Activated naive CD4-positive, alpha-beta T cell treated with Interleukin-2 at 50 U/mL for 16 hours (primary cell): ENCODE measurements around the gene STX17.

ENCODE experiments used
- DNase-seq: peaks from one replicate; pipeline ENCODE4 v3.0.0-alpha.2; 2020

Gene STX17

DNA sequence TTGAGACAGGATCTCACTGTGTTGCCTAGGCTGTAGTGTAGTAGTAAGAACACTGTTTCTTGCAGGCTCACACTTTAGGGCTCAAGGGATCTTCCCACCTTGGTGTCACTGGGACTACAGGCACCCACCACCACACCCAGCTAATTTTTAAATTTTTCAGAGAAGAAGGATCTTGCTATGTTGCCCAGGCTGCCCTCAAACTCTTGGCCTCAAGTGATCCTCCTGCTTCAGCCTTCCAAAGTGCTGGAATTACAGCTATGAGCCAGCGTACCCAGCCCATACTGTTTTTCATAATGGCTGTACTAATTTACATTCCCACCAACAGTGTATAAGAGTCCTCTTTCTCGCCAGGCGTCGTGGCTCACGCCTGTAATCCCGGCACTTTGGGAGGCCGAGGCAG lies 5.1 kb downstream of the STX17 start:
- DNase-seq, result no peak

DNA sequence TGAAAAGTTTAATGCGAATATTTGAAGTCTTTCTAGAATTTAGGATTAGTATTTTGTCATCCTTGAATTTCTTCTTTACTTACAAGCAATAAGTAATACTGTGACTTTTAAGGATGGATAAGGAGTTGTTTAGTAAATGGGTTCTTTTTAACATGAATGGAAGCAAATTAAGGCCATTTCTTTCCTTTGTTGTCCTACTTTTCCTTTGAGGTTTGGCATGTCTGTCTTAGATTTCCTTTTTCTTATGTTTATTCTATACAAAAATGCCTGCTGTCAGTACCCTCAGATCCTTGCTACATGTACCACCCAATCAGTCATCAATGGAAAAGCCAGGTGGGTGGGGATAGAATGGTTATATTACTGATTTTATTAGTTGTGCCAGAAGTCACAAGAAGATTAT lies 10.2 kb downstream of the STX17 start:
- no peak for DNase-seq

DNA sequence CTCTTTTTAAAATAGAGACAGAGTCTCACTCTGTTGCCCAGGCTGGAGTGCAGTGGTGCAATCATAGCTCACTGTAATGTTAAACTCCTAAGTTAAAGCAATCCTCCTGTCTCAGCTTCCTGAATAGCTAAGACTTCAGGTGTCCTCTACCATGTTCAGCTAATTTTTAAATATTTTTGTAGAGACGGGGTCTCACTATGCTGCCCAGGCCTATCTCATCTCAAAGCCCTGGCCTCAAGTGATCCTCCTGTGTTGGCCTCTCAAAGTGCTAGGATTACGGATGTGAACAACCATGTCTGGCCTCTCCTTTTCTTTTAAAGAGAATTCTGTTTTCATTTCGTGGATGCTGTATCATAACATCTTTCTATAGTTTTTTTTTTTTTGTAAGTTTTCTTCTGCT lies 11.7 kb downstream of the STX17 start:
- no peak for DNase-seq

DNA sequence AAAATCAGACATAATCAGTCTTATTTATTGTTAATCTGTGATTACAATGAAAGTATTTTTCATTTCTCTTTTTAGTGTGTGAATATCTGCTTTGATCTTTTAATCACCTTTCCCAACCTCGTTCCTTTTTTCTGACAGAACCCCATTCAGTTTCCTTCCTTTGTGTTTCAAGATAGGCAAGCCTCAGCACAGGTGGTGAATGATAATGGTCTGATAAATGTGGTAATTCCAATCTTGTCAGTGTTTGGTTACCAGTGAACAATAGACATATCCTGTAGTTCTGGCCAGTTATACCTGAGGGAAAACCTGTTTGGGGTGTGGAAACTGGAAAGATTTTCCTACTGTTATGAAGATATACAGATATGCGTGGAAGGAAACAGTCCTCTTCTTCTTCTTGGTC lies 13.5 kb downstream of the STX17 start:
- DNase-seq, result no peak

DNA sequence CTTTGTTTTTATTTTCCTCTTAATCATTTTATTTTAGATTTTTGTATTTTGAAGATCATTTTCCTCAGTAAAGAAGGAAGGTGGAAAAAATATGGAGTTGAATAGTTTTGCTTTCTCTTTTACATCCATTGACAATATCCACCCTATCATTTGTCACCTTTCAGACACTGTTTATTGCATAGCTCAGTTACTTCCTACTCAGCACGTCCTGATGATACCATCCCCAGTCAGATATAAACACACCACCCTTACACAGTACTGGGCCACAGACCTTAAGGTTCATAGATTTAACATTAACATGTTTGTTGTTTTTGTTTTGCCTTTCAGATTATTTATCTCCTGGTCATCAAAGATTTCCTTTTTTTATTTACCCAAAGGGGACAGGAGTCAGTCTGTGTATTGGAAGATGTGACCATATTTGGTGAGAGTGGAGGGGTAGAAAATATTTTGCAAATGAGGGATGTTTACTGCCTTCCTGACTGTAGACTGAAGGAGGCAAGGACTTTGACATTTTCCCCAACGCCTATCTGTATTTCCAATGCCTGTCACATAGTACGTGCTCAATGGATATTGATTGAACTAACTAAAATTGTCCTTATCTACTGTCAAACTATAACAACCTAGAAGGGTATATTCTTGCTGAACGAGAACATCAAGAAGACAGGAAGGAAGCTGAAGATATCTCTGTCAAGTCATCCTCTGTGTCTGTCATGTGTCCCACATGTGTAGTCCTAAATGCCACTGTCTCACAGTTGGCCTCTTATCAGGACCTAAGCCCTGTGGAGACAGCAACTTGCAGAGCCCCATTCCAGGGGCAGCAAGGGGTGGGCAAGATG lies 15.6 kb downstream of the STX17 start:
- DNase-seq, result no peak

DNA sequence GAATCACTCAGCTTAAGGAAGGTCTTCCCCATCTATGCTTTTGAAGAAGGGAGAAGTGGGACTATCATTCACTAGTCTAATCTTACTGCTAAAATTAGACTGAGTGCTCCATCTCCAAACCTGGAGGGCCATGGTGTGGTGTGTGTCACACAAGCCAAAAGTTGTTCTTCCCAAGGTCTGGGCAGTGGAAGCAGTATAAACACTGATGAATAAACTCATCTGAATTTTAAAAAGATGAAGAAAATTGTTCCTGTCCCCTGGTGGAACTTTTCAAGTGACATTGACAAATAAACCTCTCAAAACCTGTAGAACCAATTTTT lies 16.2 kb downstream of the STX17 start:
- DNase-seq, result no peak

DNA sequence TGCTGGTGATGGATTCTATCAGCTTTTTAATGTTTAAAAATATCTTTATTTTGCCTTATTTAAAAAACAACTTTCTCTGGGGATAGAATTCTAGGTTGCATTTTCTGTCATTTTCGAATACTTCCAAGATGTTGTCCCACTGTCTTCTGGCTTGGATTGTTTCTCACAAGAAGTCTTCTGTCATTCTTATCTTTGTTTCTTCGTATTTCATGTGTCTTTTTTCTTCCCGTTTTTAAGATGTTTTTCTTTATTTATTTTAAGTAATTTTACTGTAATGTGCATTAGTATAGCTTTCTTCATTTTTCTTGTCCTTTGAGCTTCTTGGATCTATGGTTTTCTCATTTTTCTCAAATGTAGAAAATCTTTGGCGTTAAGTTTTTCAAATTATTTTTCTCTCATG lies 19.1 kb downstream of the STX17 start:
- no peak for DNase-seq

DNA sequence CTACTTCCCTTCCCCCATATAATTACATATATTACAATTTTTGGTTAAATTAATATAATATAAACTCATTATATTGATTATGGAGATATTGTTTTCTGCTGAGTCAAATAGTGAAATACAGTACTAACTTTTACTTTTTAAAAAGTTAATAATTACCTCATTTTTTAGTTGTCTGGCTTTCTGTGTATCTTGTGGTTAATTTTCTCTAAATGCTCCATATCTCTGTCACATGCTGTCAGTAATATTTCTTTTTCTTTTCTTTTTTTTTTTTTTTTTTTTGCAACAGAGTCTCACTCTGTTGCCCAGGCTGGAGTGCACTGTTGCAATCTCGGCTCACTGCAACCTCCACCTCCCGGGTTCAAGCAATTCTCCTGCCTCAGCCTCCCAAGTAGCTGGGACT lies 23.2 kb downstream of the STX17 start:
- DNase-seq, result no peak

DNA sequence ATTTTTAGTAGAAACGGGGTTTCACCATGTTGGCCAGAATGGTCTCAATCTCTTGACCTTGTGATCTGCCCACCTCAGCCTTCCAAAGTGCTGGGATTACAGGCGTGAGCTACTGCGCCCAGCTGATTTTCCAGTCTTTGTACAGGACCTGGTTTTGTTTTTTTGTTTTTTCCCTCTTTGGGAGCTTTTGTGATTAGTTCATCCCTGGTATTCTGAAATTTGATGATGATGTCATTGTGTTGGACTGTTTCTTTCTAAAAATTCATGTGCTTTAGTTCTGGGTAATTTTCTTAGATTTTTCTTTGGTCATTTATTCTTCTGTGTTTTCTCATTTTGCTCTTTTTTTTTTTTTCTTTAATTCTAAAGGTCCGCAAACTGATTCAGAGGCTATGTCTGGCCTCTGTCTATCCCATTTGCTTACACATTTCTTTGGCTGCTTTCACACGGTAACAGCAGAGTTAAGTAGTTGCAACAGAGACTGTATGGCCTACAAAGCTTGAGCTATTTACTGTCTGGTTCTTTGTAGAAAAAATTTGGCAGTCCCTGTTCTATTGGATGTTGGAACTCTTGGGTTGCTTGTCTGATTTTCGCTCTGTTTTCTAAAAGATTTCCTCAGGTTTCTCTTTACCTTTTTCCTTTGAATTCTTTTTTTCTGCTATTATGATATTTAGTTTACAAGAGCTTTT lies 24.8 kb downstream of the STX17 start:
- DNase-seq, result no peak

DNA sequence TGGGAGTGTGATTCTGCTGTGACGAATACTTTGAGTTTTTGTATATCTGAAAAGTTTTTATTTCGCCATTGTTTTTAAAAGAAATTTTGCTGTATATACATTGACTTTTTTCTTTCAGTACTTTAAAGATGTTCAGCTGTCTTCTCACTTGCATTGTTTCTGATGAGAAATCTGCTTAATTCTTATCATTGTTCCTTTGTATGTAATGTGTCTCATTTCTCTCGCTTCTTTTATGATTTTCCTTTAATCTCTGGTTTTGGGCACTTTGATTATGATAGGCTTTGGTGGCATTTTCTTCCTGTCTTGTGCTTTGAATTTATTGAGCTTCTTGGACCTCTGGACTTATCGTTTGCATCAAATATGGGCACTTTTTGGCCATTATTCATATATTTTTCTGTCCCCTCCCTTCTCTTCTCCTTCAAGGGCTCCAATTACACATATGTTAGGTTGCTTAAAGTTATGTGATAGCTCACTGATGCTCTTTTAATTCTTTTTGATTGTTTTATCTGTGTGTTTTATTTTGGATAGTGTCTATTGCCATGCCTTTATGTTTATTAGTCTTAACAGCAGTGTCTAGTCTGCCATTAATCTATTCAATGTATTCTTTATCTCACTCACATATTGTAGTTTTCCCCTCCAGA lies 30.6 kb downstream of the STX17 start:
- no peak for DNase-seq

DNA sequence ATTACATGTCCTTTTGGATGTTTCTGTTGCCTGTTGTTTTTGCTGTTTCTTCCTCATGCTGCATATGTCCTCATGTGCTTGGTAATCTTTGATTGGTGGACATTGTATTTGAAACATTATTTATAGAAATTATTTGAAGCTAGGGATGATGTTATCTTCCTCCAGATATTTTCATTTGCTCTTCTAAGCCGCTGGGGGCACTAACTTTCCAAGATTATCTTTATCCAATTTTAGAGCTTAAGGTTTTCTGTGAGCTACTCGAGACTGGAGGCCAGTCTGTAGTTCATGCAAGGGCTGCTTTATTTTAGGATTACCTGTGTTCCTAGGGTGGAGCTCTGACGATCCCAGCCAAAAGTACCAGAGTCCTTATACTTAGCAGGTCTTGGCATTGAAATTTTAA lies 40.9 kb downstream of the STX17 start:
- no peak for DNase-seq

DNA sequence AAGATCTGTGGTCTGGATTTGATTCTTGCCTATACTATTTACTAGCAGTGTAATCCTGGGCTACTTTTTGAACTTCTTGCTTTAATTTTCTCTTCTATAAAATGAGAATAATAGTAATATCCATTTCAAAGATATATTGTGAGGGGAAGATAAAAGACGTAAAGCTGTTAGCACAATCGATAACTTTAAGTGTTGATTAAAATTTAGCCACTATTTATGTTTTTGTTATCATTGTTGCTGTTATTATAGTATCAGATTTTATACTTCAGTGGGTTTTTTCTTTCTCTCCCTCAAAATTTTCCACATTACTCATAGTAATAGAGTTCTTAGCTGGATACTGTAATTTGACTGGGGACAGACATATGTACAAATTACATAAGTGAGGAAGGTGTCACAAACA lies 42.0 kb downstream of the STX17 start:
- no peak for DNase-seq

DNA sequence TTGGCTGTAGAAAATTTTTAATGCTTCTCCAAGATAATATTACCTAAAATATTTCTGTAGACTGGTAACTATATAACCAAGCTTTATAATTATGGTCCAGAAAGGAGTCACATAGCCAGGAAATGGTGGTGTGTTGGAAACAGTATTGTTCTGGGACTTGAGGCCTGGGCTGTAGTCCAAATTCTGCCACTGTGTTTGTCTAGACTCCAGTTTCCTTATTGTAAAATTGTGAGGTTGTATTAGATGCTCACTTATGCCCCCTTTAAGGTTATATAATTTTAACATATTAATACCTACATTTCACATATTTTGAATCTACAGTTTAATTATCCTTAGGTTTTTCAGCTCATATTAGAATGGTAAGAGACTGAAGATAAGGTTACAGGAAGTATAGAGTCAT lies 42.4 kb downstream of the STX17 start:
- DNase-seq, result no peak

DNA sequence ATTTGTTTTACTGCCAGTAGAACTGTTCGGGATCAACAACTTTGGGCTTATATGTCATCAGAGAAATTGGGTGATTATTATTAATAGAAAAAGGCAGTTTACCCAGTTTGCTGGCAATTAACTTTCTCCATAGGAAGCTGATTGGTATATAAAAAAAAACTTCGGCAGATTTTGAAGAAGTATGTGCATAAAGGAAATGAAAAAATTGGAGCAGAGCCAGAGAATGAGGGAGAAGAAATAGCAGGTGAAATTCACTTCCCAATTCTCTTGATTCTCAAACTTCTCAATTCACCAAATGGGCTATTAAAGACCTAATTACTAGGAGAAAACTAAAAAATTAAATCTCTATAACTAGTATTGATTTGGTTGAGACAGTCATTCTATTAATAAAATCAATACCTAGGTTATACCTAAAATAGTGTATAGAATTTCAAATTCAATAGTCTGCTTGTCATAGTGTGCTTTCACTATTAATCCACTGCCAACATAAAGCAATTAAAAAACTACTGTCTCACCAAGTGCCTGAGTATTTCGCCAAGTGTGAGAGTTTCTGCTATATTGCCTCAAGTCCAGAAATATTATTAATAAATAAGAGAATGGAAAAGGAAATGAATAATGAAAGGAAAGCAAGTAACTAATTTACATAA lies 47.5 kb downstream of the STX17 start:
- DNase-seq, result no peak

DNA sequence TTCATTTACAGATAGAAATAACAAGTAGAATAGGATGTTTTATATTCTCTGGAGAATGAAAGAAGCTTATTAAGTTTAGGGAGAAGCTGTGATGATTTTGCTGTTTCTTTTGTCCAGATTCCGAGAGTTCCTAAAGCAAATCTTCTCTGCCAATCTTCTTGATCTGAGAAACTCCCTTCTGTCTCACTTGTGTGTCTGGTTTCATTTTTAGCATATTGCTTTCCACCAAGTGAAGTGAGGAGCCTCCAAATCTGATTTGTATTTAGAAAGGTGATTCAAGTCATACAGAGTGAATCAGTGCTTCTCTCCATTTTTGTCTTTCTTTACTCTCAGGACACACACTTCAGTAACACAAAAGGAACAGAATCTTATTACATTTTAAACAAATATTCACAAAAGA lies 48.4 kb downstream of the STX17 start:
- no peak for DNase-seq

DNA sequence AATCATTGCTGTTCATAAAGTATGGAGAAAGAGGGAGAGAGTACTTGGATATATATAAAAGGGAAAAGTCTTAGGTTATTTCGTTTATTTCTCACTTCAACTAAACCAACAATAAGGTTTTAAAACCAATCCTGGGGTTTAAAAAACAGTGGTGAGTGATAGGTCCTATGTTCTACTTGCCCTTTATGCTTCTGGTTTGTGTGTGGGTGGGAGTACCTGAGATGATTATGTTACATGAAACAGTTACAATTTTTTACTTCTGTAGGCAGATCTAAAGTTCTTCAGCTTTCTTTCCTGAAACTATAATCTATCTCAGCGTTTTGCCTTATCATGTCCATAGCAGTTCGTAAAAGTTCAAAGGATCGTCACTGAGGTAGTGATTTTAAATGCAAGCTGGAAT lies 49.2 kb downstream of the STX17 start:
- no peak for DNase-seq

DNA sequence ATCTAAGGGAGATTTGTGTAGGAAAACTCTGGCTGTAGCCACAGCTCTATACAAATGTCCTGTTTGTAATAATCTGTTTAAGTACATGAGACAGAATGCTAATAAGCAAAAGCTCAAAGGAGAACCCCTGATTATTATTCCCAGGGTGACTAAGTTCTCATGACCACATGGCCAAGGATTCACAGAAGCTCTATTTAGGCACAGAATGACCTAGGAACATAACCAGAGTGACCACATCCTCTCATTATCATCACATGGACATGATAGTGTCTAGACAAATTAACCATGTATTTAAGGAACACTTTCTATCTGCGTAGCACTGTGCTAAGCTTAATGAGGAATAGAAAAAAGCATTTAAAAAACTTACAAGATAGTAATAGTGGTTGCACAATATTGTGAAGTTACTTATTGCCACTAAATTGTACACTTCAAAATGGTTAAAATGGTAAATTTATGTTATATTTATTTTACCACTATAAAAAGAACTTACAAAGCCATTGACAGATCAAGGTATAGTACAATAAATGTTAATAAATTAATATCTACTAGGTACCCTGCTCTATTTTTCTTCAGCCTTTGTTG lies 56.3 kb downstream of the STX17 start:
- no peak for DNase-seq

DNA sequence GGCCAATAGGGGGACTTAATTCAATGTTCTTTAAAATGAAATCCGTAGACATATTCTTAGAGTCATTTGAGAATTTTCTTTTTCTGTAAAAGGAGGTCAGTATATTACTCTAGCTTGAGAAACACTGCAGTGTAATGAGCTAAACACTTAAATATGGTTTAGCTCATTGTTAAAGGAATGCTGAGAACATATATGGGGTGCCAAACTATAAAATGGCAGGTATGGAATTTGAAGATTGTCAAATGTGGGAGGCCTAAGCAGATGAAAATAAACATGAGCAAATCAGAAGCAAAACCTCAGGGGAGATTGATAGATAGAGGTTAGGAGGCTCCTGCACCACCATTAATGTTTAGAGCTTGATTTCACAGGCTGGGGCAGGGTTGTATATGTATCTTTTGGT lies 57.9 kb downstream of the STX17 start:
- DNase-seq, result no peak

DNA sequence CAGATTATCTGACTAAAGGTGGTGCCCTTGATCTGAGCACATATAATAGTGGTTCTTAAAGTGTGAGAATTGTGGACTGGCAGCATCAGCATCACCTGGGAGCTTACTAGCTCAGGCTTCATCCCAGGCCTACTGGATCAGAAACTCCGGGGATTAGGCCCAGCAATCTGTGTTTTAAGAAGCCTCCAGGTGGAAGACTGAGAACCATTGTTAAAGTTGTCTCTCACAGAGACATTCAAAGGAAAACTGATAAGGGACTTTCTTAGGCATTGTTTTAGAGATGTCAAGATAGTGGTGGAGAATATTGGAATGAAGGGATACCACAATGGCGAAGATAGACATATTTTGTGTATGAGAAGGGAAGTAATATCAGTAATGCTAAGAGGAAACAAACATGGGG lies 59.5 kb downstream of the STX17 start:
- no peak for DNase-seq

DNA sequence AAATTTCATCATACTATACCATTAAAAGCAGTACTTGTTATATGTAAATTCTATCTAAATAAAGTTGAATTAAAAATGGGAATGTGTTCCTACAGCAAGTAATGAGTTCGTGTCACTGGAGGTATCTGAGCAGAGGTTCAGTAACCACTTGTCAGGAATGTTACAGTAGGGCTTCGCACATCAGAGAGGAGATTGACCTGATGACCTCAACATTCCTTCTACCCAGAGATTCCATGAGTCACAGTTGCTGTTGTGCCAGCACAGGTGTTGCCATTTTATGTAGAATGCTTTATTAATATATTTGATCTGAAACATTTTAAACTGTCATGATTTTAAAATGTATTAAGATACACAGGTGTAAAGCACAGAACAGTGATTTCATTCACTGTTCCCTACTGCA lies 60.3 kb downstream of the STX17 start:
- DNase-seq, result no peak

DNA sequence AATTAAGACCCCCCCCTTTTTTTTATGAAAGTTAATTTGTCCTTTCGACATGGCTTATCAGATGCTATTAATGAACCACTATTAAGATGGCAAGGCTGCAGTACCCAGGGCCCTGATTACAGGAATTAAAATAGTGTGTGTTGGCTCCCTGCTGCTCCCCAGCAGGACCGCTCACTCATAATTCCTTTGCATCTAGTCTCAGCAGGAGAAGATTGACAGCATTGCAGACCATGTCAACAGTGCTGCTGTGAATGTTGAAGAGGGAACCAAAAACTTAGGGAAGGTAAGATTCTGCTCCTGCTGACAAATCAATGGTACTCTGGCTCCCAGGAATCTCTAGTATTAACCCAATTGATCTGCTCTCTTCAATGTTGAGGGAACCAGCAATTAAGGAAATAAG lies 61.0 kb downstream of the STX17 start:
- no peak for DNase-seq

DNA sequence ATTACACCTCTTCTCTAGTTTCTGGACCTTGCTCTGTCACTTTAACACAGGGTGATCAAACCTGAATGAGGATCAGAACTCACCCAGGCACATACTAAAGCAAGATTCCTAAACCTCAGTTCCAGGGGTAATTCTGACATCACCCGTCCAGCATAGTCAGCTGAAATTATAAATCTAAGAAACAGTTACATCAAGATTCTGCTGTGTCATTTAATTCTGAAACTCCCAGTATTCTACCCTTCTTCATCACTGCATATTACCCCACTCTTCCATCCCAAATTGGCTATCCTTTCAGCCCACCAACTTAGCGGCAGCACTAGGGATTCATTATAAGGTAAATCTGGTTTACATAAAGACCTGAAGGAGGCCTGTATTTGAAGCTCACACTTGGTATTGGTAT lies 64.0 kb downstream of the STX17 start:
- no peak for DNase-seq

DNA sequence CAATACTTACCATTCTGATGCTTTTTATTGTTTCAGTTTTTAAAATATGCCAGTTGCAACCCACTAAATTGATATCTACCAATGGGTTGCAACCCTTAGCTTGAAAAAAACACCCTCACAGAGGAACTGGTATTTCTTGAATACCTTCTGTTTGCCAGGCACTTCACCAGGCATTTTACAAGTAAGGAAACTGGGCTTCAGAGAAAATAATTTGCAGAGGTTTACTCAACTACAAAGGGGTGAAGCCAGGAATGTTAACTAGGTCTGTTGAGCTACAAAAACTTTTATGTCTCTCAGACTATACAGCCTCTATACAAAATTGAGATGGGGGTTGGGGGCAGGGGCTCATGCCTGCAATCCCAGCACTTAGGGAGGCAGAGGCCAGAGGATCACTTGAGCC lies 65.0 kb downstream of the STX17 start:
- no peak for DNase-seq

DNA sequence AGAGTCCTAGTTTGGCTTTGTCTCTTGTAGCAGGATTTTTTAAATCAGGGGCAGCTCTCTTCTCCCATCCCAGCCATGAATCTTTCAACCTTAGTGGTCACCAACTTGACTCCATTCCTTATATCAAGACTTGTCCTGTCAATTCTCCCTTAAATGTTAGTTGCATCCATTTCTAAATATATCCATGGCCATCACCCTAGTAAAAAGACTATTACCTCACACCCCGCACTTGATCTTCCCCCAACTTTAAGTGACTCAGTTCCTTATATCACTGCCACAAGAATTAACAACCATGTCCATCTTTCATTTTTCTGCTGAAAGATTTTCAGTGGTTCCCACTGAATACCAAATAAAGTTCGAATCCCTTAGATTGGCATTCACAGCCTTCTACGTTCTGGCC lies 67.0 kb downstream of the STX17 start:
- no peak for DNase-seq
